ENCODE data around the gene TMEM121. TPM values are rescaled to one million over a fixed set of nuclear protein-coding genes. Genes with fewer than 3 reads are reported as not detected.
"Not testable (repeated sequence)": the region's sequence is repeated elsewhere in the genome, so short reads cannot be mapped to it uniquely, and the experiment has no call there.

TMEM121 gene
- total RNA-seq, 5 donors from 2014 or later (not counting 1 experiment from before 2014, with no cell fraction given): 1.8 to 6.7 (median 4.0) TPM

DNA sequence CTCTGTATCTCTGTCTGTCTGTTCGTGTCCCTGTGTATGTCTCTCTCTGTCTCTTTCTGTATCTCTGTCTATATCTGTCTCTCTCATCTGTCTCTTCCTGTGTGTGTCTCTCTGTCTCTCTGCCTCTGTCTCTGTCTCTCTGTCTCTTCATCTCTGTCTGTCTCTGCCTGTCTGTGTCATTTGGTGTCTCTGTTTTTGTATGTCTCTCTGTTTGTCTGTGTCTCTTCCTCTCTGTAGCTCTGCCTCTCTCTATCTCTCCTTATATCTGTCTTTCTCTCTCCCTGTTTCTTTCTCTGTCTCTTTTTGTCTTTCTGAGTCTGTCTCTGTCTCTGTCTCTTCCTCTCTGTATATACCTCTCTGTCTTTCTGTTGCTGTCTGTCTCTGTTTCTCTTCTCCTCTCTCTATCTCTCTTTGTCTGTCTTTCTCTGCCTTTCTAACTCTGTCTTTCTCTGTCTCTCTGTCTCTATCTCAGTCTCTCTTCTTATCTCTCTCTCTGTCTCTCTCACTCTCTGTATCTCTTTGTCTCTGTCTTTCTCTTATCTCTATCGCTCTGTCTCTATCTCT lies 50.2 kb downstream of the TMEM121 start:
- POLR2A ChIA-PET: no interaction called here
- Histone ChIP-seq H3K9me3 (no peaks in the 10 kb centered on the region), H3K4me1 (ENCODE audit: control insufficient read depth in 1 of 2, extremely low read depth in 1 of 2, insufficient read depth in 2 of 2, low read length in 2 of 2) (no peaks in the 10 kb centered on the region), H3K27me3 (replicated peaks in 1 of 2; ENCODE audit: control insufficient read depth in 2 of 2, extremely low read depth in 1 of 2, insufficient read depth in 2 of 2, low read length in 1 of 2) (peaks cover 0 to 4% of the 10 kb centered on the region in 2 experiments), H3K36me3 (ENCODE audit: control insufficient read depth in 2 of 2, extremely low read depth in 1 of 2, insufficient read depth in 1 of 2, low read length in 1 of 2) (no peaks in the 10 kb centered on the region), H3K4me3 (ENCODE audit: control insufficient read depth in 1 of 2, extremely low read depth in 1 of 2, low read length in 1 of 2) (no peak overlapping the region), H3K27ac (ENCODE audit: low read length) (no peak overlapping the region)
- WGBS (ENCODE audit: insufficient coverage): 83% methylated on average over 2 of the region's 2 CpGs
- H3K4me1 Mint-ChIP-seq: peaks cover 0 to 20% (median 19%) of the 10 kb centered on the region in 3 donors
- H3K27me3 Mint-ChIP-seq: peaks cover 4 to 5% of the 10 kb centered on the region in 2 donors
- no peaks in the 10 kb centered on the region for H3K36me3 Mint-ChIP-seq
- no peak overlapping the region for H3K4me3 Mint-ChIP-seq
- H3K27ac Mint-ChIP-seq: peak overlapping the region in 1 of 2 donors; percentile 36
- CTCF ChIA-PET: no interaction called here
- H3K9me3 Mint-ChIP-seq: no peaks in the 10 kb centered on the region
- ATAC-seq (replicated peaks in 1 of 4) (no peak), DNase-seq (no peak)

DNA sequence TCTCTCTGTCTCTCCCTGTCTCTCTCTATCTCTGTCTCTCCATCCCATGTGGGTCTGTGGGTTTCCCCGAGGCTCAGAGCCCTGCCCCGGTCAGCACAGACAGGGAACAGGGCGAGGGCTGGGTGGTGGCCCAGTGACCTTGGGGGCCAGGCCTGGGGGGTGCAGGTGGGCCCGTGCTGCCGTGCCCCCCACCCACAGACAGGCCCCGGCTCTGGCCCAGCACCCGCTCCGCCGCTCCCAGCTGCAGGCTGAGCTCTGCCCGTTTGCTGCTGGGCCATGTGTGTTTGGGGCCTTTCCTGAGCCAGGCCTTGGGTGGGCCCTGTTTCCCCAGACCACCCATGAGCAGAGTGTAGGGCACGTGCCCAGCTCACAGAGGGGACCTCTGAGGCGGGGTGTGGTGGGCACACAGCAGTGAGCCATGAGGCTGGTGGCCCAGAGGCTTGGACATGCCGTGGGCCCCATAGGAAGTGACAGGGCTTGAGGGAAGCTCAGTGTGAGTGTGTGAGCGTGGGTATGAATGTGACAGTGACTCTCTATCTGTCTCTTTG lies 51.0 kb downstream of the TMEM121 start:
- H3K27ac Mint-ChIP-seq: peak overlapping the region in 1 of 2 donors; percentile 71
- ChIA-PET POLR2A (no interaction called here), CTCF (no interaction called here)
- no peaks in the 10 kb centered on the region for H3K36me3 Mint-ChIP-seq
- H3K9me3 ChIP-seq: no peaks in the 10 kb centered on the region
- H3K4me1 Mint-ChIP-seq: peaks cover 0 to 20% (median 19%) of the 10 kb centered on the region in 3 donors
- H3K27me3 ChIP-seq (replicated peaks in 1 of 2; ENCODE audit: control insufficient read depth in 2 of 2, extremely low read depth in 1 of 2, insufficient read depth in 2 of 2, low read length in 1 of 2): peaks cover 0 to 4% of the 10 kb centered on the region in 2 experiments
- H3K27me3 Mint-ChIP-seq: peaks cover 4 to 5% of the 10 kb centered on the region in 2 donors
- H3K4me3 Mint-ChIP-seq: no peak overlapping the region
- no peaks in the 10 kb centered on the region for H3K4me1 ChIP-seq (ENCODE audit: control insufficient read depth in 1 of 2, extremely low read depth in 1 of 2, insufficient read depth in 2 of 2, low read length in 2 of 2)
- peak in 1 of 35 experiments; percentile 20 for DNase-seq
- no peaks in the 10 kb centered on the region for H3K36me3 ChIP-seq (ENCODE audit: control insufficient read depth in 2 of 2, extremely low read depth in 1 of 2, insufficient read depth in 1 of 2, low read length in 1 of 2)
- no peak overlapping the region for H3K4me3 ChIP-seq (ENCODE audit: control insufficient read depth in 1 of 2, extremely low read depth in 1 of 2, low read length in 1 of 2)
- WGBS (ENCODE audit: insufficient coverage): 74% methylated on average over 12 of the region's 14 CpGs
- no peaks in the 10 kb centered on the region for H3K9me3 Mint-ChIP-seq
- H3K27ac ChIP-seq (ENCODE audit: low read length): no peak overlapping the region
- ATAC-seq (replicated peaks in 1 of 4): no peak

DNA sequence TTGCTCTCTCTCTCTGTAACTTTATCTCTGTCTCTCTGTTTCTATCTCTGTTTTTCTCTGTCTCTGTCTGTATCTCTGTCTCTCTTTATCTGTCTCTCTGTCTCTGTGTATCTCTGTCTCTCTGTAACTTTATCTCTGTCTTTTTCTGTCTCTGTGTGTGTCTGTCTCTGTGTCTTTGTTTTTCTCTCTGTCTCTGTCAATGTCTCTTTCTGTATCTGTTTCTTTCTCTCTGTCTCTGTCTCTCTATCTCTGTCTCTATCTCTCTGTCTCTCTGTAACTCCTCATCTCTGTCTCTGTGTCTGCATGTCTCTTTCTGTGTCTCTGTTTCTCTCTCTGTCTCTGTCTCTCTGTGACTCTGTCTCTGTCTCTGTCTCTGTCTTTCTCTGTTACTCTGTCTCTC lies 51.7 kb downstream of the TMEM121 start:
- Mint-ChIP-seq H3K27me3 (peaks cover 4 to 5% of the 10 kb centered on the region in 2 donors), H3K36me3 (no peaks in the 10 kb centered on the region), H3K27ac (peak overlapping the region in 1 of 2 donors; percentile 71), H3K4me3 (no peak overlapping the region), H3K4me1 (peaks cover 0 to 20% (median 19%) of the 10 kb centered on the region in 3 donors), H3K9me3 (no peaks in the 10 kb centered on the region)
- DNase-seq: no peak
- H3K27me3 ChIP-seq (replicated peaks in 1 of 2; ENCODE audit: control insufficient read depth in 2 of 2, extremely low read depth in 1 of 2, insufficient read depth in 2 of 2, low read length in 1 of 2): peaks cover 0 to 4% of the 10 kb centered on the region in 2 experiments
- no peak overlapping the region for H3K4me3 ChIP-seq (ENCODE audit: control insufficient read depth in 1 of 2, extremely low read depth in 1 of 2, low read length in 1 of 2)
- H3K9me3 ChIP-seq: no peaks in the 10 kb centered on the region
- H3K4me1 ChIP-seq (ENCODE audit: control insufficient read depth in 1 of 2, extremely low read depth in 1 of 2, insufficient read depth in 2 of 2, low read length in 2 of 2): no peaks in the 10 kb centered on the region
- no peak for ATAC-seq (replicated peaks in 1 of 4)
- H3K36me3 ChIP-seq (ENCODE audit: control insufficient read depth in 2 of 2, extremely low read depth in 1 of 2, insufficient read depth in 1 of 2, low read length in 1 of 2): no peaks in the 10 kb centered on the region
- CTCF ChIA-PET: no interaction called here
- POLR2A ChIA-PET: no interaction called here
- H3K27ac ChIP-seq (ENCODE audit: low read length): no peak overlapping the region

DNA sequence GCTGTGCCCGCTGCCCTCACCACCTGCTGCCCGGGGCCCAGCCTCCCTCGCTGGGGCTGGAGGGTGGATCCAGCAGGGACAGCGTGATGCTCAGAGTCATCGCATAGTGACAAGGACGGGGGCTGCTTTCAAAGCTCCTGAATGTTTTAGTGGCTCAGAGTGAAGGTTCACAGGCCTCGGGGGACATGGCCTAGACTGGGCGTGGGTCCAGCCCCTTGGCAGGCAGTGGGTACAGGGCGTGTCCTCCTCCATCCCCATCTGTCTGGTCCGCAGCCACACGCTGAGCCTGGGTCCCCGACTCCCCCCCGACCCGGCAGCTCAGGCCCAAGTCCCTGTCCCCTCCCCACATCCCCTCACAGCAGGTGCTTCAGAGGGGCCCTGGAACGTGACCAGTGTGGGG lies 52.8 kb downstream of the TMEM121 start:
- peaks cover 0 to 20% (median 17%) of the 10 kb centered on the region in 3 donors for H3K4me1 Mint-ChIP-seq
- H3K27me3 Mint-ChIP-seq; DNase-seq; H3K27ac ChIP-seq (ENCODE audit: low read length); CTCF ChIA-PET; H3K36me3 Mint-ChIP-seq; POLR2A ChIA-PET; H3K4me3 ChIP-seq (ENCODE audit: control insufficient read depth in 1 of 2, extremely low read depth in 1 of 2, low read length in 1 of 2); H3K4me3 Mint-ChIP-seq; H3K9me3 ChIP-seq; H3K27me3 ChIP-seq (replicated peaks in 1 of 2; ENCODE audit: control insufficient read depth in 2 of 2, extremely low read depth in 1 of 2, insufficient read depth in 2 of 2, low read length in 1 of 2); H3K4me1 ChIP-seq (ENCODE audit: control insufficient read depth in 1 of 2, extremely low read depth in 1 of 2, insufficient read depth in 2 of 2, low read length in 2 of 2); H3K9me3 Mint-ChIP-seq; H3K27ac Mint-ChIP-seq; H3K36me3 ChIP-seq (ENCODE audit: control insufficient read depth in 2 of 2, extremely low read depth in 1 of 2, insufficient read depth in 1 of 2, low read length in 1 of 2): not testable (repeated sequence)
- no CpG with 5 or more reads among the region's 15 CpGs for WGBS (ENCODE audit: insufficient coverage)
- ATAC-seq (replicated peaks in 1 of 4): peak in 1 of 4 experiments; percentile 31

Other genes starting within 250 kb of the TMEM121 start
- gene BRF1, start 225.6 kb upstream of the TMEM121 start, total RNA-seq: 10 to 100 TPM; 57.7 to 70.5 (median 66.5) TPM
- gene PACS2, start 211.8 kb upstream of the TMEM121 start, total RNA-seq: 10 to 100 TPM; 70.9 to 86.9 (median 78.0) TPM
- 1 to 10 TPM in 4 of 5 donors, under 1 TPM in 1; 0.93 to 9.0 (median 6.0) TPM for gene TEX22, start 128.0 kb upstream of the TMEM121 start, total RNA-seq
- gene MTA1, start 106.8 kb upstream of the TMEM121 start, total RNA-seq: 100 to 1,000 TPM; 111 to 152 (median 141) TPM
- gene CRIP2, start 51.8 kb upstream of the TMEM121 start, total RNA-seq: 10 to 100 TPM in 4 of 5 donors, 1 to 10 TPM in 1; 6.4 to 38.7 (median 19.7) TPM
- 100 to 1,000 TPM; 224 to 477 (median 329) TPM for gene CRIP1, start 39.7 kb upstream of the TMEM121 start, total RNA-seq
- gene TEDC1, start 35.3 kb upstream of the TMEM121 start, total RNA-seq: 100 to 1,000 TPM in 1 of 5 donors, 10 to 100 TPM in 4; 32.8 to 186 (median 37.5) TPM

Measured in T-cell (primary cell).